ENCODE data around the gene BNC1. TPM values are rescaled to one million over a fixed set of nuclear protein-coding genes. Genes with fewer than 3 reads are reported as not detected.

The BNC1 gene
- total and polyA plus RNA-seq, 2 of the 4 experiments (the other 2 are of a cell fraction) = 0.38 to 0.54 TPM

- Histone ChIP-seq H3K56ac (ENCODE audit: extremely low read depth, insufficient read depth, low read length) (no peak overlapping the region), H2BK15ac (ENCODE audit: low read depth, low read length) (no peak overlapping the region), H3K4ac (ENCODE audit: low read depth, low read length) (no peak overlapping the region), H2BK20ac (ENCODE audit: low read depth, low read length) (no peak overlapping the region), H3K23ac (ENCODE audit: low read depth, low read length) (no peak overlapping the region), H3K14ac (replicated peaks; ENCODE audit: low read depth, low read length) (no peak overlapping the region), H3K4me3 (ENCODE audit: insufficient read depth, low read depth, low read length) (no peak overlapping the region), H3K36me3 (ENCODE audit: control insufficient read depth, insufficient read depth, low read length) (no peaks in the 10 kb centered on the region), H3K4me2 (ENCODE audit: low read depth, low read length) (no peak overlapping the region), H2AFZ (replicated peaks; ENCODE audit: low read length, poor library complexity) (no peak overlapping the region), H3K4me1 (ENCODE audit: control insufficient read depth, insufficient read depth, low read length) (no peaks in the 10 kb centered on the region), H3K27me3 (ENCODE audit: control insufficient read depth, insufficient read depth, low read length) (no peaks in the 10 kb centered on the region), H3K79me1 (ENCODE audit: low read depth in 1 of 2, low read length in 2 of 2) (no peaks in the 10 kb centered on the region), H2BK120ac (ENCODE audit: low read depth, low read length) (no peak overlapping the region), H2AK5ac (ENCODE audit: low read depth, low read length) (no peak overlapping the region), H3K18ac (ENCODE audit: low read depth, low read length) (no peak overlapping the region), H2AK9ac (replicated peaks; ENCODE audit: low read depth, low read length, poor library complexity) (no peak overlapping the region), H3K9me3 (ENCODE audit: control insufficient read depth, insufficient read depth, low read length) (no peaks in the 10 kb centered on the region), H4K5ac (ENCODE audit: low read depth, low read length) (no peak overlapping the region), H3K27ac (ENCODE audit: insufficient read depth, low read length) (no peak overlapping the region), H4K91ac (ENCODE audit: insufficient read depth, low read depth, low read length) (no peak overlapping the region), H4K20me1 (ENCODE audit: insufficient read depth, low read length) (no peaks in the 10 kb centered on the region), H3K9ac (ENCODE audit: low read depth, low read length) (no peak overlapping the region), H3K9me1 (ENCODE audit: insufficient read depth, low read length) (no peaks in the 10 kb centered on the region), H4K8ac (ENCODE audit: low read depth in 2 of 2, low read length in 2 of 2) (no peak overlapping the region), H2BK5ac (ENCODE audit: low read depth, low read length, poor library complexity, severe bottlenecking) (no peak overlapping the region)
- intact Hi-C loops (cut with micrococcal nuclease) = no loop called here
- ATAC-seq (ENCODE audit: low read depth) (no peak), DNase-seq (no peak)
- WGBS, 2 experiments (ENCODE audit: extremely low coverage in 2 of 2, insufficient read length in 1 of 2) = no CpG with 5 or more reads among the region's 21 CpGs
- dilution Hi-C loops (cut with HindIII; ENCODE audit: low sequenced_read_pairs, unreplicated experiment) = no loop called here
- TF ChIP-seq RAD21 (IDR thresholded peaks at IDR 0.05; ENCODE audit: low read length) (no peak), MAZ (IDR thresholded peaks at IDR 0.05; ENCODE audit: borderline replicate concordance, low read depth, low read length) (no peak), POLR2A (IDR thresholded peaks at IDR 0.05; ENCODE audit: low read depth, low read length) (no peak), MAFK (IDR thresholded peaks at IDR 0.05; ENCODE audit: low read depth, low read length) (no peak), CHD1 (IDR thresholded peaks at IDR 0.05; ENCODE audit: low read depth, low read length) (no peak), RFX5 (IDR thresholded peaks at IDR 0.05; ENCODE audit: low read depth, low read length) (no peak), BHLHE40 (IDR thresholded peaks at IDR 0.05; ENCODE audit: low read depth, low read length) (no peak), USF2 (IDR thresholded peaks at IDR 0.05; ENCODE audit: low read depth, low read length) (no peak), RCOR1 (IDR thresholded peaks at IDR 0.05; ENCODE audit: insufficient replicate concordance, low read length) (no peak), MXI1 (IDR thresholded peaks at IDR 0.05; ENCODE audit: borderline replicate concordance, low read depth, low read length) (no peak), SMC3 (IDR thresholded peaks at IDR 0.05; ENCODE audit: low read depth, low read length) (no peak), CEBPB (IDR thresholded peaks at IDR 0.05; ENCODE audit: low read depth, low read length) (no peak), ELK1 (IDR thresholded peaks at IDR 0.05; ENCODE audit: borderline replicate concordance, low read depth, low read length) (no peak)
- CTCF ChIA-PET = no interaction called here
- in situ Hi-C loops (cut with MboI; ENCODE audit: low sequenced_read_pairs) = no loop called here
- POLR2A ChIA-PET (ENCODE audit: unreplicated experiment) = no interaction called here
- BruUV-seq (replicated peaks) = no TSS peak
Measured at GRCh38 chr15:83230242-83230641, 54.2 kb downstream of the BNC1 start.

Measured in IMR-90 (cell line).